SK-N-SH (cell line): Measurements from ENCODE around the gene VPS13A. TPM values are rescaled to one million over a fixed set of nuclear protein-coding genes. Genes with fewer than 3 reads are reported as not detected.

Experiments used
- CTCF ChIA-PET: fragments of 300-600, 350-600 bp; formaldehyde crosslinking; extraction: SDS; loops from one replicate; lab custom pipeline; 2021; lab: Yijun Ruan, JAX
- POLR2A ChIA-PET: fragments of 350-600 bp; sonication (Branson Sonifier 250); formaldehyde crosslinking; extraction: SDS; loops from one replicate; lab custom pipeline; 2020; ENCODE audit warnings: antibody characterized with exemption, inconsistent platforms; lab: Yijun Ruan, JAX
- DNase-seq: peaks from one replicate; pipeline ENCODE4 v3.0.0; 2012
- H2AFZ ChIP-seq: fragments of 200-600 bp; sonication (generic); 2 replicates; pipeline ENCODE4 v1.8.1; 2016; ENCODE audit warnings: antibody characterized with exemption, mild to moderate bottlenecking, low read depth
- H3F3A ChIP-seq: fragments of 200-600 bp; sonication (generic); replicated peaks from 2 replicates; pipeline ENCODE3; 2016; ENCODE audit warnings: antibody characterized with exemption, mild to moderate bottlenecking; ENCODE audit not compliant: insufficient read depth
- H3K27ac ChIP-seq, 2 experiments: fragments of 200-500 bp in 1 of 2; fragments of 200-600 bp in 1 of 2; sonication (Bioruptor generic) in 1 of 2; sonication (generic), shearing (Covaris generic) in 1 of 2; 2 replicates each; pipeline versions ENCODE4 v1.5.1 to v1.6.1; 2014 to 2016; ENCODE audit warnings: low read depth in 2 of 2, inconsistent platforms in 1 of 2, low read length in 1 of 2, mild to moderate bottlenecking in 1 of 2, mixed read lengths in 1 of 2
- H3K27me3 ChIP-seq: fragments of 200-600 bp; sonication (generic), shearing (Covaris generic); 2 replicates; pipeline ENCODE4 v1.6.1; 2016; ENCODE audit warnings: mixed run types; ENCODE audit not compliant: insufficient read depth
- H3K36me3 ChIP-seq, 2 experiments: fragments of 200-500 bp in 1 of 2; fragments of 200-600 bp in 1 of 2; sonication (Bioruptor generic) in 1 of 2; sonication (generic) in 1 of 2; replicated peaks in 1 of 2; 2 replicates each; pipeline versions ENCODE3 to v1.5.1; 2014 to 2016; ENCODE audit warnings: low read length in 1 of 2, mild to moderate bottlenecking in 1 of 2; ENCODE audit not compliant: insufficient read depth in 2 of 2, control insufficient read depth in 1 of 2
- H3K4me1 ChIP-seq, 2 experiments: fragments of 200-500 bp in 1 of 2; fragments of 200-600 bp in 1 of 2; sonication (Bioruptor generic) in 1 of 2; sonication (generic), shearing (Covaris generic) in 1 of 2; 2 replicates each; pipeline versions ENCODE4 v1.5.1 to v1.6.1; 2014 to 2016; ENCODE audit warnings: low read depth in 1 of 2, low read length in 1 of 2, mixed run types in 1 of 2; ENCODE audit not compliant: insufficient read depth in 2 of 2, control insufficient read depth in 1 of 2
- H3K4me2 ChIP-seq: fragments of 200-600 bp; sonication (generic), shearing (Covaris generic); 2 replicates; pipeline ENCODE4 v1.6.1; 2017; ENCODE audit warnings: mixed run types
- H3K4me3 ChIP-seq, 2 experiments: fragments of 200-500 bp in 1 of 2; fragments of 200-600 bp in 1 of 2; sonication (Bioruptor generic) in 1 of 2; sonication (generic), shearing (Covaris generic) in 1 of 2; 2 replicates each; pipeline versions ENCODE4 v1.5.1 to v1.8.1; 2014 to 2016; ENCODE audit warnings: low read depth in 2 of 2, inconsistent platforms in 1 of 2, low read length in 1 of 2, mild to moderate bottlenecking in 1 of 2, mixed read lengths in 1 of 2, moderate library complexity in 1 of 2
- H3K79me2 ChIP-seq: fragments of 200-600 bp; sonication (generic); 2 replicates; pipeline ENCODE4 v1.8.1; 2017; ENCODE audit warnings: mild to moderate bottlenecking; ENCODE audit not compliant: insufficient read depth
- H3K9ac ChIP-seq: fragments of 200-600 bp; sonication (generic); 2 replicates; pipeline ENCODE4 v1.6.1; 2017; ENCODE audit warnings: mixed run types
- H3K9me2 ChIP-seq: fragments of 200-600 bp; sonication (generic); 2 replicates; pipeline ENCODE4 v1.6.1; 2017; ENCODE audit warnings: mixed run types
- H3K9me3 ChIP-seq: fragments of 200-600 bp; sonication (generic); 2 replicates; pipeline ENCODE4 v1.6.1; 2017; ENCODE audit warnings: mixed run types, mild to moderate bottlenecking, moderate library complexity
- H4K20me1 ChIP-seq: fragments of 200-600 bp; sonication (generic); 2 replicates; pipeline ENCODE4 v1.6.1; 2017; ENCODE audit warnings: mild to moderate bottlenecking, mixed run types; ENCODE audit not compliant: insufficient read depth
- CHD2 ChIP-seq: fragments of 150-350 bp; IDR thresholded peaks from 2 replicates; pipeline ENCODE4 v1.6.1; 2018; ENCODE audit warnings: low read length; ENCODE audit not compliant: partially characterized antibody
- EP300 ChIP-seq, 2 experiments: IDR thresholded peaks; 2 replicates each; pipeline versions ENCODE4 v1.4.0 to v1.6.1; 2012; ENCODE audit warnings: borderline replicate concordance in 1 of 2, low read depth in 1 of 2, low read length in 1 of 2
- EZH2phosphoT487 ChIP-seq: fragments of 200-600 bp; sonication (generic); IDR thresholded peaks from 2 replicates; pipeline ENCODE4 v1.6.1; 2017; ENCODE audit warnings: low read depth, mixed run types, mild to moderate bottlenecking, antibody characterized with exemption, moderate library complexity, borderline replicate concordance
- MXI1 ChIP-seq: IDR thresholded peaks from 2 replicates; pipeline ENCODE4 v1.6.1; 2012; ENCODE audit warnings: mild to moderate bottlenecking, low read depth, low read length, improper control_type of control experiment
- NFIC ChIP-seq: IDR thresholded peaks from 2 replicates; pipeline ENCODE4 v1.4.0; 2012; ENCODE audit warnings: borderline replicate concordance
- RAD21 ChIP-seq: IDR thresholded peaks from 2 replicates; pipeline ENCODE4 v1.6.1; 2012; ENCODE audit warnings: mild to moderate bottlenecking, low read length
- RFX5 ChIP-seq: IDR thresholded peaks from 2 replicates; pipeline ENCODE4 v1.6.1; 2012; ENCODE audit warnings: mild to moderate bottlenecking, improper control_type of control experiment, low read length
- SIN3A ChIP-seq: IDR thresholded peaks from 2 replicates; pipeline ENCODE4 v1.6.1; 2012; ENCODE audit warnings: low read depth, mild to moderate bottlenecking, low read length, moderate library complexity, borderline replicate concordance
- SMC3 ChIP-seq: IDR thresholded peaks from 2 replicates; pipeline ENCODE4 v1.6.1; 2012; ENCODE audit warnings: low read depth, low read length, improper control_type of control experiment
- TCF12 ChIP-seq: IDR thresholded peaks from 2 replicates; pipeline ENCODE4 v1.4.0; 2012
- TEAD4 ChIP-seq: IDR thresholded peaks from 2 replicates; pipeline ENCODE4 v1.4.0; 2012; ENCODE audit warnings: mild to moderate bottlenecking, borderline replicate concordance; ENCODE audit not compliant: insufficient read depth
- YY1 ChIP-seq: IDR thresholded peaks from 2 replicates; pipeline ENCODE4 v1.4.0; 2012; ENCODE audit warnings: low read depth, mild to moderate bottlenecking
- WGBS: methylation state at CpG from one replicate; pipeline ENCODE4 v1.1.6; 2017; ENCODE audit warnings: low lambda C conversion rate; 5-methylcytosine and 5-hydroxymethylcytosine counted together
- polyA plus RNA-seq, 3 experiments: library from polyadenylated mRNA; depleted of rRNA; stranded (reverse); fragments of >200 nt; gene quantifications; 2 replicates each; pipeline ENCODE4 v1.2.3, GENCODE V29; 2012
- TF ChIP-seq, protein P1 (sequence below): IDR thresholded peaks from 2 replicates; pipeline ENCODE4 v1.4.0; 2012; ENCODE audit warnings: low read depth, borderline replicate concordance
- TF ChIP-seq, protein P2 (sequence below): IDR thresholded peaks from 2 replicates; pipeline ENCODE4; 2012
- TF ChIP-seq, protein P3 (sequence below): fragments of 150-350 bp; IDR thresholded peaks from 2 replicates; pipeline ENCODE4 v1.6.1; 2017; ENCODE audit warnings: antibody characterized with exemption, low read length, low read depth, borderline replicate concordance
- TF ChIP-seq, protein P4 (sequence below): IDR thresholded peaks from 2 replicates; pipeline ENCODE4 v1.4.0; 2012; ENCODE audit warnings: low read depth, borderline replicate concordance
- TF ChIP-seq, protein P5 (sequence below): fragments of 150-350 bp; IDR thresholded peaks from 2 replicates; pipeline ENCODE4 v1.6.1; 2016; ENCODE audit warnings: mild to moderate bottlenecking, low read depth, low read length

Gene VPS13A
- polyA plus RNA-seq, 1 of the 3 experiments (the other 2 are of a cell fraction) = 6.0 TPM

DNA sequence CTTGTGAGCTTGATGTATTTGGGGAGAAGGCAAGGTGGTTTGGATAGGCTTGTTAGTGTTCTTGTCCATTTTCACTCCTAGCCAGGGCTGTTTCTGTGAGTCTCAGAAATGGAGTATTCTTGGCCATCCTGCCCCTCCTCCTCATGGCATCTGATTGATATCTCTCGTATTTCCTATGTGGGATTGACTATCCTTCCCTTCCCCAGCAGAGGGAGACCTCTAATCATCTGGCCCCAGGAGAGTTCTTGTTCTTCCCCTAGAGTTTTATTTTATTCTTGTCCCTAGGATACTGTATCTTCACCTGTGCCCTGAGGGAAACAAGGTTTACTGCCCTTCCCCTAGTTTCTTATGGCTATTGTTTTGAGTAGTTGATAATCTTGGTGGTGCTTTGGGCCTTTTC, 114.4 kb downstream of the VPS13A start (continued):
- TF ChIP-seq, protein P1, sequence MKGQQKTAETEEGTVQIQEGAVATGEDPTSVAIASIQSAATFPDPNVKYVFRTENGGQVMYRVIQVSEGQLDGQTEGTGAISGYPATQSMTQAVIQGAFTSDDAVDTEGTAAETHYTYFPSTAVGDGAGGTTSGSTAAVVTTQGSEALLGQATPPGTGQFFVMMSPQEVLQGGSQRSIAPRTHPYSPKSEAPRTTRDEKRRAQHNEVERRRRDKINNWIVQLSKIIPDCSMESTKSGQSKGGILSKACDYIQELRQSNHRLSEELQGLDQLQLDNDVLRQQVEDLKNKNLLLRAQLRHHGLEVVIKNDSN = no peak
- TF ChIP-seq SIN3A (no peak), TEAD4 (no peak), RFX5 (no peak), NFIC (no peak), CHD2 (no peak), RAD21 (peak; percentile 27; the same call in 1 of the 2 replicates), YY1 (no peak), MXI1 (no peak), EZH2phosphoT487 (no peak), SMC3 (0 out of 2 replicates have a peak, but pooled peaks have one; percentile 8)
- TF ChIP-seq, protein P2, sequence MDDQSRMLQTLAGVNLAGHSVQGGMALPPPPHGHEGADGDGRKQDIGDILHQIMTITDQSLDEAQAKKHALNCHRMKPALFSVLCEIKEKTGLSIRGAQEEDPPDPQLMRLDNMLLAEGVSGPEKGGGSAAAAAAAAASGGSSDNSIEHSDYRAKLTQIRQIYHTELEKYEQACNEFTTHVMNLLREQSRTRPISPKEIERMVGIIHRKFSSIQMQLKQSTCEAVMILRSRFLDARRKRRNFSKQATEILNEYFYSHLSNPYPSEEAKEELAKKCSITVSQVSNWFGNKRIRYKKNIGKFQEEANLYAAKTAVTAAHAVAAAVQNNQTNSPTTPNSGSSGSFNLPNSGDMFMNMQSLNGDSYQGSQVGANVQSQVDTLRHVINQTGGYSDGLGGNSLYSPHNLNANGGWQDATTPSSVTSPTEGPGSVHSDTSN = no peak

DNA sequence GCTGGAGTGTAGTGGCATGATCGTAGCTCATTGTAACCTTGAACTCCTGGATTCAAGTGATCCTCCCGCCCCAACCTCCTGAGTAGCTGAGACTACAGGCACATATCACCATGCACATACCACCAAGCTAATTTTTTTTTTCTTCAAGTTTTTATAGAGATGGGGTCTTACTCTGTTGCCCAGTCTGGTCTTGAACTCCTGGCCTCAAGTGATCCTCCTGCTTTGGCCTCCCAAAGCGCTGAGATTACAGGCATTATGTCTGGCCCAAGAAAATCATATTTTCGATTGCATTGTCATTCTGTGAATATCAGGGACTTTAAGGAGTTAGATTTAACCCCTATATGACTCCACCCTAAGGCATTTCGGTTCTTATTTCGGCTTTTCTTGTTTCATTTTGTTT, 116.6 kb downstream of the VPS13A start:
- TF ChIP-seq CHD2 (no peak), EP300 (IDR thresholded peaks at IDR 0.05; ENCODE audit: borderline replicate concordance in 1 of 2, low read depth in 1 of 2, low read length in 1 of 2) (no peak), SIN3A (no peak), MXI1 (no peak), YY1 (no peak), TCF12 (no peak)
- TF ChIP-seq, protein P3, sequence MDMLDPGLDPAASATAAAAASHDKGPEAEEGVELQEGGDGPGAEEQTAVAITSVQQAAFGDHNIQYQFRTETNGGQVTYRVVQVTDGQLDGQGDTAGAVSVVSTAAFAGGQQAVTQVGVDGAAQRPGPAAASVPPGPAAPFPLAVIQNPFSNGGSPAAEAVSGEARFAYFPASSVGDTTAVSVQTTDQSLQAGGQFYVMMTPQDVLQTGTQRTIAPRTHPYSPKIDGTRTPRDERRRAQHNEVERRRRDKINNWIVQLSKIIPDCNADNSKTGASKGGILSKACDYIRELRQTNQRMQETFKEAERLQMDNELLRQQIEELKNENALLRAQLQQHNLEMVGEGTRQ = no peak
- TF ChIP-seq, protein P4, sequence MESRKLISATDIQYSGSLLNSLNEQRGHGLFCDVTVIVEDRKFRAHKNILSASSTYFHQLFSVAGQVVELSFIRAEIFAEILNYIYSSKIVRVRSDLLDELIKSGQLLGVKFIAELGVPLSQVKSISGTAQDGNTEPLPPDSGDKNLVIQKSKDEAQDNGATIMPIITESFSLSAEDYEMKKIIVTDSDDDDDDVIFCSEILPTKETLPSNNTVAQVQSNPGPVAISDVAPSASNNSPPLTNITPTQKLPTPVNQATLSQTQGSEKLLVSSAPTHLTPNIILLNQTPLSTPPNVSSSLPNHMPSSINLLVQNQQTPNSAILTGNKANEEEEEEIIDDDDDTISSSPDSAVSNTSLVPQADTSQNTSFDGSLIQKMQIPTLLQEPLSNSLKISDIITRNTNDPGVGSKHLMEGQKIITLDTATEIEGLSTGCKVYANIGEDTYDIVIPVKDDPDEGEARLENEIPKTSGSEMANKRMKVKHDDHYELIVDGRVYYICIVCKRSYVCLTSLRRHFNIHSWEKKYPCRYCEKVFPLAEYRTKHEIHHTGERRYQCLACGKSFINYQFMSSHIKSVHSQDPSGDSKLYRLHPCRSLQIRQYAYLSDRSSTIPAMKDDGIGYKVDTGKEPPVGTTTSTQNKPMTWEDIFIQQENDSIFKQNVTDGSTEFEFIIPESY = no peak
- TF ChIP-seq, protein P1 = no peak
- TF ChIP-seq, protein P5, sequence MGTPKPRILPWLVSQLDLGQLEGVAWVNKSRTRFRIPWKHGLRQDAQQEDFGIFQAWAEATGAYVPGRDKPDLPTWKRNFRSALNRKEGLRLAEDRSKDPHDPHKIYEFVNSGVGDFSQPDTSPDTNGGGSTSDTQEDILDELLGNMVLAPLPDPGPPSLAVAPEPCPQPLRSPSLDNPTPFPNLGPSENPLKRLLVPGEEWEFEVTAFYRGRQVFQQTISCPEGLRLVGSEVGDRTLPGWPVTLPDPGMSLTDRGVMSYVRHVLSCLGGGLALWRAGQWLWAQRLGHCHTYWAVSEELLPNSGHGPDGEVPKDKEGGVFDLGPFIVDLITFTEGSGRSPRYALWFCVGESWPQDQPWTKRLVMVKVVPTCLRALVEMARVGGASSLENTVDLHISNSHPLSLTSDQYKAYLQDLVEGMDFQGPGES = no peak
- TF ChIP-seq, protein P2 = no peak
- Histone ChIP-seq H3K27ac (no peak overlapping the region), H4K20me1 (no peaks in the 10 kb centered on the region), H3K4me3 (no peak overlapping the region), H3K4me1 (peaks cover 0 to 4% of the 10 kb centered on the region in 2 experiments; a peak in 1 of 4 replicates), H3K36me3 (peaks cover 3 to 19% of the 10 kb centered on the region in 2 experiments), H3K4me2 (no peak overlapping the region), H3K9ac (no peak overlapping the region), H2AFZ (no peak overlapping the region), H3K9me2 (no peaks in the 10 kb centered on the region), H3K79me2 (0 out of 2 replicates have a peak, but pooled peaks cover 5% of the 10 kb centered on the region), H3F3A (no peaks in the 10 kb centered on the region), H3K9me3 (peaks cover under 1% of the 10 kb centered on the region; the same call in 1 of the 2 replicates), H3K27me3 (no peaks in the 10 kb centered on the region)
- POLR2A ChIA-PET = no interaction called here
- DNase-seq = no peak
- 91% methylated on average over 6 of the region's 6 CpGs for WGBS
- CTCF ChIA-PET = no interaction called here
